Activated T-cell treated with anti-CD3 and anti-CD28 coated beads, Interleukin-2, amount 50 U/mL, for 72 hours (primary cell): ENCODE data around the gene SF1. TPM values are rescaled to one million over a fixed set of nuclear protein-coding genes. Genes with fewer than 3 reads are reported as not detected.

ENCODE experiments used
- ATAC-seq, 2 donors: fragments of 150-1000 bp; cut with Tn5 transposase; replicated peaks in 1 of 2; 2 replicates each; pipeline ENCODE4 v1.10.0; 2021; ENCODE audit warnings: moderate library complexity in 2 of 2, mild to moderate bottlenecking in 1 of 2
- DNase-seq, 2 donors: peaks; one replicate each; pipeline ENCODE4 v3.0.0; 2021 to 2022; ENCODE audit warnings: mixed read lengths in 1 of 2
- H3K27ac Mint-ChIP-seq: one replicate; pipeline ENCODE4 v1.8.0; 2022; ENCODE audit warnings: mild to moderate bottlenecking, moderate library complexity, mixed read lengths
- H3K27me3 Mint-ChIP-seq: one replicate; pipeline ENCODE4 v1.8.0; 2022; ENCODE audit warnings: low read depth, mixed read lengths
- H3K36me3 Mint-ChIP-seq, 2 donors: one replicate each; pipeline ENCODE4 v1.8.0; 2022; ENCODE audit warnings: mixed read lengths in 2 of 2, mild to moderate bottlenecking in 1 of 2; ENCODE audit not compliant: insufficient read depth in 2 of 2
- H3K4me1 Mint-ChIP-seq: one replicate; pipeline ENCODE4 v1.8.0; 2022; ENCODE audit warnings: low read depth, mixed read lengths
- H3K4me3 Mint-ChIP-seq, 2 donors: one replicate each; pipeline ENCODE4 v1.8.0; 2022; ENCODE audit warnings: mild to moderate bottlenecking in 2 of 2, mixed read lengths in 2 of 2, moderate library complexity in 2 of 2
- H3K9me3 Mint-ChIP-seq, 2 donors: one replicate each; pipeline ENCODE4 v1.8.0; 2022; ENCODE audit warnings: mixed read lengths in 2 of 2
- total RNA-seq, 2 donors: library from RNA; stranded (reverse); gene quantifications; one replicate each; pipeline ENCODE4 v1.2.3, GENCODE V29; 2022

SF1 gene
- total RNA-seq, 2 donors from 2014 or later: 332 to 337 TPM

DNA sequence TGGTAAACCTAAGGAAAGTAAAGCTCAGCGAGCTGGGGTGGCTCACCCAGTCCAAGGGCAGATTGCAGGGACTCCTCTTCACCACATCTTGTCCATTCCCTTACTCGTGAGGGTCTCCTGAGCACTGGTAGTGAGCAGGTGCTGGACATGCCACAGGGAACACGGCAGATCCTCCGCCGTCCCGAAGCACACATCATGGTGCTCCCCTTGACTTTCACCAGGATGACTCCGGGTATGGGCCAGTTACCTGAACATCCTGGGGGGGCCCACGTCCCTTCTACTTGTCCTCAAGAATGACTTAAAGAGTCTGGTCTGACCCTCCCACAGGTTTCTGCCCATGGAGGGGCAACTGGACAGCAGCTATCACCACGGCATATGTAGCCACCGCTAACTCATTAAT is 8.0 kb upstream of the SF1 start:
- Mint-ChIP-seq H3K27ac (no peak overlapping the region), H3K4me1 (no peaks in the 10 kb centered on the region), H3K9me3 (no peaks in the 10 kb centered on the region), H3K36me3 (no peaks in the 10 kb centered on the region), H3K27me3 (no peaks in the 10 kb centered on the region), H3K4me3 (no peak overlapping the region)
- DNase-seq (no peak), ATAC-seq (no peak)

DNA sequence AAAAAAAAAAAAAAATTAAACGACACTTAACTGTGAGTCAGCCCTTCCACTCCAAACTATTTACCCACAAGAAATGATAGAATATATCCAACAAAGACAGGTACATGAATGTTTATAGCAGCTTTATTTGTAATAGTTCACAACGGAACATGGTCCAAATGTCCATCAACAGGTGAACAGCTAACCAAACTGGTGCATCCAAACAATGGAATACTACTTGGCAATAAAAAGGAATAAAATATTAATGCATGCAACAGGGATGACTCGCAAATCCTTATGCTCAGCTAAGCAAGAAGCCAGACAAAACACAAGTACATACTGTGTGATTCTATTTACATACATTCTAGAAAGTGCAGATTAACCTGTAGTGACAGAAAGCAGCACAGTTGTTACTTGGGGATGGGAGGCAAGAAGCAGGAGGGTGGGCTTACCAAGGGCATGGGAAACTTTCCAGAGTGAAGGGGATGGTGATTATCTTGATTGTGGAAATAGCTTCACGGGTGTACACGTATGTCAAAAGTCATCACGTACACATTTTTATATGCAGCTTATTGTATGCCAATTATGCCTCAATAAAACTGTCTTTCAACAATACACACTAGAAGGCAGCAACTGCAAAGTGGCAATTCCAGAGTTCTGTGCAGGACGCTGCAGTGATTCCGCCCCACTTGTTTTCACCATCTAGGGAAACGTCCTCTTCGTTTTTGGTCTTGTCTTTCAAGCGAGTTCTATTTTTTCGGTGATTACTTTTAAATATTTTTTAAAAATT is 6.7 kb upstream of the SF1 start:
- no peak for ATAC-seq
- H3K4me1 Mint-ChIP-seq: peaks cover 13% of the 10 kb centered on the region
- no peak for DNase-seq
- no peak overlapping the region for H3K4me3 Mint-ChIP-seq
- no peaks in the 10 kb centered on the region for H3K9me3 Mint-ChIP-seq
- H3K36me3 Mint-ChIP-seq: no peaks in the 10 kb centered on the region
- peak overlapping the region; percentile 1 for H3K27ac Mint-ChIP-seq
- no peaks in the 10 kb centered on the region for H3K27me3 Mint-ChIP-seq

DNA sequence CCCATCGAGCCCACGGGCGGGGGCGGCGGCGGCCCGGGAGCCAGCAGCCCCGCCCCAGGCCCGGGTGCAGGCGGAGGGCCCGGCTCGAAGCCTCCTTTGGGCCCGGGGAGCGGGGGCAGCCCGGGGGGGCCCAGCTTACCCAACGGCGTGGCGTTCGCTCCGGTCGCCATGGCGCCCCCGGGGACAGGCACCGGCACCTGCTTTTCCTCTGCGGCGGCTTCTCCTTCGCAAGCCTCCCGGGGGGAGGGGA is 194 bp downstream of the SF1 start:
- H3K4me3 Mint-ChIP-seq: peak overlapping the region; percentile 91 to 94
- H3K27me3 Mint-ChIP-seq: no peaks in the 10 kb centered on the region
- H3K9me3 Mint-ChIP-seq: no peaks in the 10 kb centered on the region
- H3K36me3 Mint-ChIP-seq: peaks cover 26 to 48% of the 10 kb centered on the region in 2 donors
- peaks cover 69% of the 10 kb centered on the region for H3K4me1 Mint-ChIP-seq
- H3K27ac Mint-ChIP-seq: no peak overlapping the region
- no peak for DNase-seq
- peak in 1 of 2 donors; percentile 1 for ATAC-seq

DNA sequence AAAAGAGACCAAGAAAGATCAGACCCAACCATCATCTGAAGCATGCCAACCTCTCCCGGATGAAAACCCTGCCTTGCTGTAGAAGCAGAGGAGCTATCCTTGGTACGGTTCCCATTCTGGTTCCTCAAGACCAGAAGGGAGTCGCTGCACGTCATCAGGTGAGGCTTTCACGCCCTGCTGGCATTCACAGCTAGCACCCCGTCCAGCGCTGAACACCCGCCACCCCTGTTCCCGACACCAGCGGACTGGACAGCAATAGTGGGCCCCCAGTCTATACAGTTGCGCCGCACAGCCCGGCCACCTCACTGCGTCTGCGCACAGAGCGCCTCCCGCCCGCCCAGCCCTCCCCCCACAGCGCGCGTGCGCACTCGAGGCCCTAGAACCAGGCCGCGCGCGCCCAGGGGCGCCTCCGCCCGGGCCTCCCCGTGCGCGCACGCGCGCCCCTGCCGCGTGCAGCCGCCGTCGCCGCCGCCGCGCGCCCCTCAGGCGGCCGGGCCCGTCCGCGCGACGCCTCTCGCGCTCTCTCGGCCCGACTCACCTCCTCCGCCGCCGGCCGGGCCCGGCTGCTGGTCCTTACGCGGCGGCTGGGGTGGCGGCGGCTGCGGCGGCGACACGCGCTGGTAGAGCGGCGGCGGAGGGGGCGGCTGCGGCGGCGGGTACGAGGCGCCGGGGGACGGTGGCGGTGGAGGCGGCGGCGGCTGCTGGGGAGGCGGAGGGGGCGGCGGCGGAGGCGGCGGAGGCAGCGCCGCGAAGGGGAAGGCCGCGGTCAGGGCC is 706 bp downstream of the SF1 start:
- peak; percentile 84 to 89 for DNase-seq
- Mint-ChIP-seq H3K36me3 (peaks cover 26 to 49% of the 10 kb centered on the region in 2 donors), H3K27ac (peak overlapping the region; percentile 98), H3K27me3 (no peaks in the 10 kb centered on the region), H3K9me3 (no peaks in the 10 kb centered on the region), H3K4me3 (peak overlapping the region; percentile 94 to 99), H3K4me1 (peaks cover 74% of the 10 kb centered on the region)
- ATAC-seq: peak; percentile 4 to 16

DNA sequence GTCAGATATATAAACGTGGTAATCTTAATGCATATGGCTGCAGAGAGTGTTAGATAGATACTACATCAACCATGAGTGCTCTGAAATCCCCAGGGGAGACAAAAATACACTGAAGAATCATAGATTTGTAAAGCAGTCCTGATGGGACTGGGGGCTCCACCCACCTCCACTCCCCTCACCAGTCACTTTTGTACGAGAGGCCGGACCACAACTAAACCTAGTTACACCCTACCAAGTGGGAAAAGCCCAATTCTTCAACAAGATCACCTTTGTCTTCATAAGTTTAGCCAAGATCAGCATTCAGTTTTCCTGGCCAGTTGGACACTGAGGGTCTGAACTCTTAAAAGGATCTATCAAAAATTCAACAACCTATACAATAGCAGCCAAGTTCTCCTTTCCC is 1.5 kb downstream of the SF1 start:
- no peaks in the 10 kb centered on the region for H3K9me3 Mint-ChIP-seq
- peaks cover 26 to 57% of the 10 kb centered on the region in 2 donors for H3K36me3 Mint-ChIP-seq
- DNase-seq (no peak), ATAC-seq (no peak)
- H3K27ac Mint-ChIP-seq: peak overlapping the region; percentile 98
- H3K4me3 Mint-ChIP-seq: peak overlapping the region; percentile 94 to 99
- H3K4me1 Mint-ChIP-seq: peaks cover 81% of the 10 kb centered on the region
- H3K27me3 Mint-ChIP-seq: no peaks in the 10 kb centered on the region

DNA sequence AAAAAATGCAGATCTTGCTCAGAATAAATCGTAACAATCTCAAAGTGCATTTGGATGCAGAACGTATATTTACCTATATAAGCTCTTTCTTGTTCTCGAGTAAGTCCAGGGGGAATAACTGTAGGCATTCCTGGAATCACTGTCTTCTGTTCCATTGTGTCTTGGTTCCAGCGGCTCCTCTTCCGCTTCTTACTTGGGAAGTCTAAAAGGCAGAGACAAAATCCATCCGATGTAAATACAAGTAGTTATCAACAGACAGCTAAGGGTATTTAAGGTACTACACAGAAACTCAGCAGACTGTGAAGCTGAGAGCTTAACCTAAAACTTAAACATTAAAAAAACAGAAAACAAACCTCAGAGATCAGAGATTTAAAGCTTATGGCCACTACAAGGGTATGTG is 1.9 kb downstream of the SF1 start:
- Mint-ChIP-seq H3K4me1 (peaks cover 86% of the 10 kb centered on the region), H3K9me3 (no peaks in the 10 kb centered on the region), H3K36me3 (peaks cover 26 to 61% of the 10 kb centered on the region in 2 donors)

DNA sequence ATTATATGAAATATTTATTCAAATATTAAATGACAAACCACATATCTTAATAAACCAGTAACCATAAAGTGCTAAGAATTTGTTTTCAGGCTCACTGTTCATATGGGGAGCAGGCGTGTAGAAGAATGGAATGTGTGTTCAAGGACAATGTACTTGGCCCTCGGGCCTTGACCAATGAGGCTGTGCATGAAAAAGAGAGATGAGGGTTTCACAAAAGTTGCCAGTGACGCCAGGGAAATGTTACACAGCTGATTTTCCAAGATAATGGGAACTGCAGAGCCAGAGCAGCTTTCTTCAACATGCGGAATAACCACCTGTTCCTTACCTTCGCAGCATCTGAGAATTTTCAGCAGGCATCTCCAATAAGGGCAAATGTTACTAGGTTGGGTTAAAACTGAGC is 4.2 kb downstream of the SF1 start:
- DNase-seq: no peak
- H3K27me3 Mint-ChIP-seq: no peaks in the 10 kb centered on the region
- peaks cover 35 to 77% of the 10 kb centered on the region in 2 donors for H3K36me3 Mint-ChIP-seq
- H3K4me1 Mint-ChIP-seq: peaks cover 84% of the 10 kb centered on the region
- H3K9me3 Mint-ChIP-seq: no peaks in the 10 kb centered on the region
- H3K27ac Mint-ChIP-seq: peak overlapping the region; percentile 98
- peak overlapping the region in 1 of 2 donors; percentile 99 for H3K4me3 Mint-ChIP-seq
- no peak for ATAC-seq

More for the DNA sequence above, 1.9 kb downstream of the SF1 start:
- ATAC-seq (no peak), DNase-seq (no peak)
- Mint-ChIP-seq H3K4me3 (peak overlapping the region; percentile 94 to 99), H3K27me3 (no peaks in the 10 kb centered on the region), H3K27ac (peak overlapping the region; percentile 98)

DNA sequence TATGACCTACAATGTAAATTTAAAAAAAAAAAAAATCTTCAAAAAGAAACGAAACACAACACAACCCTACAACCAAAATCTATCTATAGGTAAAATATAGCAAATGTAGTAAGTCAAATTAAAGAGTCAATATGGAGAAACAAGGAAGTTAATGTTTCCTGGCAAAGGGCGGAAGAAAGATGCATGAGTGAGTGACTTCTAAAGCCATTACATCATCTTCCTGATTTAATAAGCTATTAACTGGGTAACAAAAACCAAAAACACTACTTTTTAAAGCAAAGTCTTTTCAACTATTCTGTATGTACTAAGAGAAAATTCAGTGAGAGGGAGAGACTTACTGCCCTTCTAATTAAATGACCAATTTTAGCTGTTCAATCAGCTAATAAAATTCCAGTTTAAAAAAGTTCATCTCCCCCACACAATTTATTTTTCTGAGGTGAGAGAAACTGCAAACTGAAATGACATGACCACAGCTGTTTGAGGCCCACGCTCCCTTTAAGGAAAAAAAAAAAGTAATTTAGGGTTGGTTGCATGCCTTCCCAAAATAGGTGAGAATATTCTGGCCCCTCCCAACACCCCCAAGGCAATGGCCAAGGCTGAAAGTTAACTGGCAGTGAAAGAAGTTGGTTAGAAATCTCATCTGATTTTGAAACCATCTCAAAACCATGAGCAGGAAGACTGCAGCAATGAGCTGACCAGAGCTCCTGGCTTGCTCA is 5.9 kb downstream of the SF1 start:
- no peaks in the 10 kb centered on the region for H3K27me3 Mint-ChIP-seq
- DNase-seq (no peak), ATAC-seq (no peak)
- H3K36me3 Mint-ChIP-seq: peaks cover 37 to 91% of the 10 kb centered on the region in 2 donors
- peak overlapping the region; percentile 97 for H3K27ac Mint-ChIP-seq
- H3K4me3 Mint-ChIP-seq: peak overlapping the region; percentile 20 to 70
- H3K4me1 Mint-ChIP-seq: peaks cover 96% of the 10 kb centered on the region
- H3K9me3 Mint-ChIP-seq: no peaks in the 10 kb centered on the region

DNA sequence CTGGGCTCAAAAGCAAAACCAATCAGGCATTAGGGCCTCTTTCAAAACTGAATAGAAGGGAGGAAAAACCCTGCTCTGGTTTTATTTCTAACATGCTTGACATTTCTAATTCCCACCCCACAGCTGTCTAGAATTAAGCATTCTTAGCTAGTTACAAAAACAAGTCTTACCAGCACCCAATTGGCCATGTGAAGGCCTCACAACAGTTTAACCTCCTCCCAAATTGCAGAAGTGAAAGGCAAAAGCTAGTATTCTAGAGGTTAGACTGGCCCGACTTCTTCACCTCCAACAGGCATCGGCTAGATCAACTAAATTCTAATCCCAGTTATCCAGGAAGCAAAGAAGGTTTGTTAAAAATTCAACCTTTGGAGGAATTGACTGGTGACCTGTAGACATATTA is 6.5 kb downstream of the SF1 start:
- Mint-ChIP-seq H3K4me3 (peak overlapping the region; percentile 20 to 70), H3K27me3 (no peaks in the 10 kb centered on the region), H3K27ac (peak overlapping the region; percentile 97), H3K36me3 (peaks cover 31 to 89% of the 10 kb centered on the region in 2 donors), H3K4me1 (peaks cover 96% of the 10 kb centered on the region), H3K9me3 (no peaks in the 10 kb centered on the region)
- DNase-seq (no peak), ATAC-seq (no peak)

DNA sequence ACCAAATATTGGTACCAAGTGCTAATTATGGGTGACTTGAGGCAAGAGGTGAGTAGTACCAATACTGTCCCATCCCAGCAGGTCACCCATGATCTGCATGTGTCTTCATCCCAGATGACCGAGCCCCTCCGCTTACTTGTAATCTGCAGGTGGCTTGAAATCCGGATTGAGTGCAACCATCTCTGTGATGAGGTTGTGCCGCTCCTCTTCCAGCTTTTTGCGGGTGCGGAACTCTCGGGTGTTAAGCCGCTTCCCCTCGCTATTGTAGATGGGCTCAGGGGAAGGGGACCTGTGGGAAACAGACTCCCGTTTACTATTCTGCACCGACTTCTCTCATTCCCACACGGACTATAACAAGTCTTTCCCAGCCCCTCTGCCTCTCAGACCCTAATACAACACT is 8.2 kb downstream of the SF1 start:
- Mint-ChIP-seq H3K4me3 (no peak overlapping the region), H3K27me3 (no peaks in the 10 kb centered on the region), H3K27ac (peak overlapping the region; percentile 97), H3K9me3 (no peaks in the 10 kb centered on the region), H3K4me1 (peaks cover 91% of the 10 kb centered on the region), H3K36me3 (peaks cover 22 to 77% of the 10 kb centered on the region in 2 donors)
- DNase-seq (no peak), ATAC-seq (no peak)

DNA sequence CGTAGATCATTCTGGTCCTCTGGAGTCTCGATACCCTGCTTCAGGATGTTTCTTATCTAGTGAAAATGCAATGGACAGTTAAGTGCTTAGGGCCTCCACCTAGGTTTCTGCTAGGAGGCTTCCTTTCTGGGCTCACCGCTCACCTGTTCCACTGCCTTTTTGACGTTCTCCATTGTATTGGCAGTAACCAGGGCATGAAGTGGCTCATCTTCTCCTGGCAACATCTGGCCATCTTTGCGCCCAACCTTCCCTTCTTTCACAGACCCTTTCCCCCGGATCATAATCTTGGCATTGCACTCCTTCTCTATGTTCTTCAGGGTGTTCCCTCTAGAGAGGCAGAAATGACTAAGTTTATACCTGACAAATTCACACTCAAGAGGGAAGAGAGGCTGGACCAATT is 9.1 kb downstream of the SF1 start:
- peak overlapping the region; percentile 11 for H3K27ac Mint-ChIP-seq
- no peaks in the 10 kb centered on the region for H3K9me3 Mint-ChIP-seq
- peaks cover 91% of the 10 kb centered on the region for H3K4me1 Mint-ChIP-seq
- DNase-seq: no peak
- no peak overlapping the region for H3K4me3 Mint-ChIP-seq
- H3K36me3 Mint-ChIP-seq: peaks cover 24 to 76% of the 10 kb centered on the region in 2 donors
- ATAC-seq: no peak
- no peaks in the 10 kb centered on the region for H3K27me3 Mint-ChIP-seq

DNA sequence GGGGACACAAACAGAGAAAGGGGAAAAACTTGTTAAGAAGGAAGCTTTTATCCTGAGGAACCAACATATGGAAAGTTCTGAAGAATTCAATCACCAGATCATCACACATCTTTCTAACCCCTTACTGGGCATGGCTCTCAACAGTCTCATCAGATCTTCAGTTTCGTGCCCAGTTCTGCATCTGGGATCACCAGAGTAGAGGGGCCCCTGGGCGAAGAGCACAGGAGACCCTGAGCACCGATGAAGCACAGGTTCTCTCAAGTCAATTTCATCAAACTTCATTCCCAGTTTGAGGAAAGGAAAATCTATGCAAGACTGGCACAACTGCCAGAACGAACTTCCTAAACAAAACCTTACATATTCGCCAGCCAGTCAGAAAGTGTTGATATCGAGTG is 10.0 kb downstream of the SF1 start:
- Mint-ChIP-seq H3K36me3 (peaks cover 20 to 70% of the 10 kb centered on the region in 2 donors), H3K4me1 (peaks cover 91% of the 10 kb centered on the region), H3K4me3 (peak overlapping the region in 1 of 2 donors; percentile 50), H3K9me3 (no peaks in the 10 kb centered on the region), H3K27me3 (no peaks in the 10 kb centered on the region), H3K27ac (no peak overlapping the region)
- ATAC-seq (no peak), DNase-seq (no peak)
